ENCODE measurements around the gene NDUFB11. TPM values are rescaled to one million over a fixed set of nuclear protein-coding genes. Genes with fewer than 3 reads are reported as not detected.

The NDUFB11 gene
- total and polyA plus RNA-seq, 9 of the 15 experiments (the other 6 are each of a cell fraction or from before 2014, with no cell fraction given): 20.9 to 269 (median 86.8) TPM

GRCh38 chrX:47093248-47093647 is 51.3 kb downstream of the NDUFB11 start:
- intact Hi-C loops (cut with micrococcal nuclease): loop anchor here (1.0 to 2.0 kb wide), 2 partner anchors 189 to 334 kb away; partner anchors contain the start of gene SLC9A7
- FAIRE-seq (peak; percentile 61), ATAC-seq (peak; percentile 56; the same call in 2 of the 3 replicates), DNase-seq (ENCODE audit: extremely low read depth in 1 of 4, low spot score in 3 of 4) (peak in 3 of 4 experiments; percentile 12 to 38 (median 20))
- Histone ChIP-seq H3K9me1 (ENCODE audit: control insufficient read depth, insufficient read depth, low read length) (no peaks in the 10 kb centered on the region), H3K9ac (ENCODE audit: insufficient read depth in 1 of 2, low read depth in 2 of 2, low read length in 2 of 2) (no peak overlapping the region), H2AFZ (ENCODE audit: low read depth, low read length) (no peak overlapping the region), H3K9me3 (replicated peaks; ENCODE audit: control insufficient read depth, insufficient read depth, low read depth, low read length) (no peaks in the 10 kb centered on the region), H3K4me1 (replicated peaks in 1 of 2; ENCODE audit: control insufficient read depth in 2 of 2, insufficient read depth in 2 of 2, low read length in 2 of 2) (no peaks in the 10 kb centered on the region), H4K20me1 (replicated peaks; ENCODE audit: control insufficient read depth, insufficient read depth, low read length) (no peaks in the 10 kb centered on the region), H3K27me3 (ENCODE audit: control insufficient read depth in 2 of 2, insufficient read depth in 2 of 2, low read length in 2 of 2) (no peaks in the 10 kb centered on the region), H3K79me2 (ENCODE audit: control insufficient read depth, insufficient read depth, low read length) (no peaks in the 10 kb centered on the region), H3K4me3 (no peak overlapping the region), H3K36me3 (ENCODE audit: control insufficient read depth, insufficient read depth, low read length) (no peaks in the 10 kb centered on the region), H3K27ac (ENCODE audit: extremely low read depth, low read depth, low read length) (no peak overlapping the region), H3K4me2 (ENCODE audit: insufficient read depth, low read length) (no peak overlapping the region)
- CTCF ChIA-PET (ENCODE audit: low intra/inter-chr PET ratio): interaction anchor here (1.2 to 1.6 kb wide), 3 partner anchors 334 to 711 kb away, joined by 3 to 5 read pairs (median 5); partner anchors contain the start of gene SLC9A7
- no TSS peak for BruUV-seq (replicated peaks)
- POLR2A ChIA-PET: interaction anchor here (0.6 kb wide), 2 partner anchors 24 to 195 kb away, joined by 3 read pairs; no protein-coding TSS in a partner anchor
- in situ Hi-C loops (cut with MboI): no loop called here
- WGBS (ENCODE audit: insufficient coverage, low coverage, missing lambda C conversion rate): 0% methylated on average over 1 of the region's 1 CpG
- TF ChIP-seq RAD21 (CRISPR knock-in tag; conservative IDR thresholded peaks at IDR 0.05 in 1 of 2, IDR thresholded peaks at IDR 0.05 in 1 of 2) (peak; percentile 67 to 76), CHD1 (IDR thresholded peaks at IDR 0.05; ENCODE audit: low read length) (no peak), PTBP1 (IDR thresholded peaks at IDR 0.05; ENCODE audit: low read depth, low read length) (no peak), HNRNPL (IDR thresholded peaks at IDR 0.05; ENCODE audit: low read depth, low read length) (no peak), KAT2B (IDR thresholded peaks at IDR 0.05; ENCODE audit: low read depth, low read length) (no peak), CTCF (IDR thresholded peaks at IDR 0.05 in 2 of 3, conservative IDR thresholded peaks at IDR 0.05 in 1 of 3; ENCODE audit: insufficient read depth in 2 of 3, low read depth in 1 of 3, low read length in 3 of 3) (peak; percentile 28 to 67 (median 43); a peak in 4 of 6 replicates)
- TF ChIP-seq, protein P1, sequence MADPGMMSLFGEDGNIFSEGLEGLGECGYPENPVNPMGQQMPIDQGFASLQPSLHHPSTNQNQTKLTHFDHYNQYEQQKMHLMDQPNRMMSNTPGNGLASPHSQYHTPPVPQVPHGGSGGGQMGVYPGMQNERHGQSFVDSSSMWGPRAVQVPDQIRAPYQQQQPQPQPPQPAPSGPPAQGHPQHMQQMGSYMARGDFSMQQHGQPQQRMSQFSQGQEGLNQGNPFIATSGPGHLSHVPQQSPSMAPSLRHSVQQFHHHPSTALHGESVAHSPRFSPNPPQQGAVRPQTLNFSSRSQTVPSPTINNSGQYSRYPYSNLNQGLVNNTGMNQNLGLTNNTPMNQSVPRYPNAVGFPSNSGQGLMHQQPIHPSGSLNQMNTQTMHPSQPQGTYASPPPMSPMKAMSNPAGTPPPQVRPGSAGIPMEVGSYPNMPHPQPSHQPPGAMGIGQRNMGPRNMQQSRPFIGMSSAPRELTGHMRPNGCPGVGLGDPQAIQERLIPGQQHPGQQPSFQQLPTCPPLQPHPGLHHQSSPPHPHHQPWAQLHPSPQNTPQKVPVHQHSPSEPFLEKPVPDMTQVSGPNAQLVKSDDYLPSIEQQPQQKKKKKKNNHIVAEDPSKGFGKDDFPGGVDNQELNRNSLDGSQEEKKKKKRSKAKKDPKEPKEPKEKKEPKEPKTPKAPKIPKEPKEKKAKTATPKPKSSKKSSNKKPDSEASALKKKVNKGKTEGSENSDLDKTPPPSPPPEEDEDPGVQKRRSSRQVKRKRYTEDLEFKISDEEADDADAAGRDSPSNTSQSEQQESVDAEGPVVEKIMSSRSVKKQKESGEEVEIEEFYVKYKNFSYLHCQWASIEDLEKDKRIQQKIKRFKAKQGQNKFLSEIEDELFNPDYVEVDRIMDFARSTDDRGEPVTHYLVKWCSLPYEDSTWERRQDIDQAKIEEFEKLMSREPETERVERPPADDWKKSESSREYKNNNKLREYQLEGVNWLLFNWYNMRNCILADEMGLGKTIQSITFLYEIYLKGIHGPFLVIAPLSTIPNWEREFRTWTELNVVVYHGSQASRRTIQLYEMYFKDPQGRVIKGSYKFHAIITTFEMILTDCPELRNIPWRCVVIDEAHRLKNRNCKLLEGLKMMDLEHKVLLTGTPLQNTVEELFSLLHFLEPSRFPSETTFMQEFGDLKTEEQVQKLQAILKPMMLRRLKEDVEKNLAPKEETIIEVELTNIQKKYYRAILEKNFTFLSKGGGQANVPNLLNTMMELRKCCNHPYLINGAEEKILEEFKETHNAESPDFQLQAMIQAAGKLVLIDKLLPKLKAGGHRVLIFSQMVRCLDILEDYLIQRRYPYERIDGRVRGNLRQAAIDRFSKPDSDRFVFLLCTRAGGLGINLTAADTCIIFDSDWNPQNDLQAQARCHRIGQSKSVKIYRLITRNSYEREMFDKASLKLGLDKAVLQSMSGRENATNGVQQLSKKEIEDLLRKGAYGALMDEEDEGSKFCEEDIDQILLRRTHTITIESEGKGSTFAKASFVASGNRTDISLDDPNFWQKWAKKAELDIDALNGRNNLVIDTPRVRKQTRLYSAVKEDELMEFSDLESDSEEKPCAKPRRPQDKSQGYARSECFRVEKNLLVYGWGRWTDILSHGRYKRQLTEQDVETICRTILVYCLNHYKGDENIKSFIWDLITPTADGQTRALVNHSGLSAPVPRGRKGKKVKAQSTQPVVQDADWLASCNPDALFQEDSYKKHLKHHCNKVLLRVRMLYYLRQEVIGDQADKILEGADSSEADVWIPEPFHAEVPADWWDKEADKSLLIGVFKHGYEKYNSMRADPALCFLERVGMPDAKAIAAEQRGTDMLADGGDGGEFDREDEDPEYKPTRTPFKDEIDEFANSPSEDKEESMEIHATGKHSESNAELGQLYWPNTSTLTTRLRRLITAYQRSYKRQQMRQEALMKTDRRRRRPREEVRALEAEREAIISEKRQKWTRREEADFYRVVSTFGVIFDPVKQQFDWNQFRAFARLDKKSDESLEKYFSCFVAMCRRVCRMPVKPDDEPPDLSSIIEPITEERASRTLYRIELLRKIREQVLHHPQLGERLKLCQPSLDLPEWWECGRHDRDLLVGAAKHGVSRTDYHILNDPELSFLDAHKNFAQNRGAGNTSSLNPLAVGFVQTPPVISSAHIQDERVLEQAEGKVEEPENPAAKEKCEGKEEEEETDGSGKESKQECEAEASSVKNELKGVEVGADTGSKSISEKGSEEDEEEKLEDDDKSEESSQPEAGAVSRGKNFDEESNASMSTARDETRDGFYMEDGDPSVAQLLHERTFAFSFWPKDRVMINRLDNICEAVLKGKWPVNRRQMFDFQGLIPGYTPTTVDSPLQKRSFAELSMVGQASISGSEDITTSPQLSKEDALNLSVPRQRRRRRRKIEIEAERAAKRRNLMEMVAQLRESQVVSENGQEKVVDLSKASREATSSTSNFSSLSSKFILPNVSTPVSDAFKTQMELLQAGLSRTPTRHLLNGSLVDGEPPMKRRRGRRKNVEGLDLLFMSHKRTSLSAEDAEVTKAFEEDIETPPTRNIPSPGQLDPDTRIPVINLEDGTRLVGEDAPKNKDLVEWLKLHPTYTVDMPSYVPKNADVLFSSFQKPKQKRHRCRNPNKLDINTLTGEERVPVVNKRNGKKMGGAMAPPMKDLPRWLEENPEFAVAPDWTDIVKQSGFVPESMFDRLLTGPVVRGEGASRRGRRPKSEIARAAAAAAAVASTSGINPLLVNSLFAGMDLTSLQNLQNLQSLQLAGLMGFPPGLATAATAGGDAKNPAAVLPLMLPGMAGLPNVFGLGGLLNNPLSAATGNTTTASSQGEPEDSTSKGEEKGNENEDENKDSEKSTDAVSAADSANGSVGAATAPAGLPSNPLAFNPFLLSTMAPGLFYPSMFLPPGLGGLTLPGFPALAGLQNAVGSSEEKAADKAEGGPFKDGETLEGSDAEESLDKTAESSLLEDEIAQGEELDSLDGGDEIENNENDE (IDR thresholded peaks at IDR 0.05; ENCODE audit: low read depth, low read length): no peak
